GM19193 (cell line): ENCODE measurements around the gene FAM219A.

Source experiments
- POLR2A ChIP-seq: IDR thresholded peaks from 4 replicates; pipeline ENCODE4 v1.6.1; 2011; ENCODE audit not compliant: insufficient read depth, insufficient read length; ENCODE audit errors: extremely low read depth

The FAM219A gene

DNA sequence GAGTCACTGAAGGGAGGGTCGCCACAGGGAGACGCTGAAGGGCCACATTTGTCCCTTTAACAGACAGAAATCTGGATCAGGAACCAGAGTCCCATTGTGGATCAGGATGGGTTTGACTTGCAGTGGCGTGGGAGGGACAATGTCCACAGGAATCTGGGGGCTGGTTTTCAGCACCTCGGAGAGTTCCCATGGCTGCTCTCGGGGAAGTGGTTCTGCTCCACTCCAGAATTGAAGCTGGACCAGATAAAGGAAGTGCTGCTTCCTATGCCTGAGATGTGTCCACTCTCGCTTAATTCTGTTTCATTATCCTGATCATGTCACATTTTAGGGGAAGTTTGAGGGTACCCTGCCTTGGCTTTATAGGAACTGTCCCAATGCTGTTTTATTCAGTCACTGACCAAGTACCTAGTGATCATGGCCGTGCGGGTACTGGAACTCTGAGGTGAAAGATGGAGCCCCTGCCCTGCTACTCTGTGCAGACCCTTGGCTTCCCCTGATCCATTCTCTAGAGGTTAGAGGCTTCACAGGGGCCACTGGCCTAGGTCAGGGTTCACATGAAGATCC lies 35.7 kb upstream of the FAM219A start:
- TF ChIP-seq POLR2A, result no peak

DNA sequence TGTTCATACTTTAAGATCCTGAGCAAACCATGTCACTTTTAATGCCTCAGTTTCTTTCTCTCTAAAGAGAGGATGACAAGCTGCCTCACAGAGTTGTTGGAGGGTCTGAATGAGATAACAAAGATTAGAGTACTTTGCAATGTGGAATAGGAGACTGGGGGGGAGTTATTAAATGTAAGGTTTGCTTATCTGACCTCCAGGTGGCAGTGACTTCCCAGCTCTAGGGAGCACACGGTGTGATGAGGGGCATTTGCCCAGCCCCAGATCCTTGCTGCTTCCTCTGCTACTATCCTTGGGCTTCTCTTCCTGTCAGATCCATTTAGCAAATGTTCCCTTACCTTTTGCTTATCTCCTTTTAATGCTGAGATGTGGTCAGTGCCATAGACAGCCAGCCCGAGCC lies 33.7 kb upstream of the FAM219A start:
- no peak for TF ChIP-seq POLR2A

DNA sequence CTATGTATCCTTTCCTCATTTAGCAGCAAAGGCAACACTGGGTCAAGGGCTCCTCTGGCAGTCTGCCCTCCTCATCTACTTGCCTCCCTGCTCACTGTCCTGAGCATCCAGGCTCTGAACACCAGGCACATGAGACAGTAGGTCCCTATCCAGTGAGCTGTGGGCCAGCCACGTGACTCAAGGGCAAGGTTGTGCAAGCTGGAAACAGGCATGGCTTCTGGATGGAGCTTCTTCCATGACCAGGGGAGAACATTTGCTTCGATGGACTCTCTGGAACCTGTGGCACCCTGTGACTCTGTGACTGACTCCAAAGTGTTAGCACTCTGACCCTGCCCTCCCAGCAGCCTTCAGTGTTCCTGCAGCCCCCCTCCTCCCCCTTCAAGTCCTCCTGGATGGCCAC lies 33.2 kb upstream of the FAM219A start:
- TF ChIP-seq POLR2A, result no peak

DNA sequence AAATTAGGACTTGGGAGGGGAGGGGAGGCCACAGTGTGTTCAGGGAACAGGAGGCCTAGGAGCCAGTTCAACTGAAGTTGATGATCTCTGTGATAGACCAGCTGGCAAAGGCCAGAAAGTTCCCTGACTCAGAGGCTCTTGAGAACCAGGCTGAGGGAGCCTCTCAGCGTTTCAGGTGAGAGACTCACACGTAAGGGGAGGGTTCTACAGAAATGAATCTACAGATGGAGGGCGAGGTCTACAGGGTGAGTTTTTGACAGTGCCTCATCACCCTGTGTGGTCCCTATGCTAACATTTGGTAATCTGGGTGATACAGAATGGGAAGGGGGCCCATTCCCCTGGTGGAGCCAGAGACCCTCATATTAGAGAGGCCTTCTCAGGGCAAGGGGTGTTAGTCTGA lies 32.4 kb upstream of the FAM219A start:
- no peak for TF ChIP-seq POLR2A

DNA sequence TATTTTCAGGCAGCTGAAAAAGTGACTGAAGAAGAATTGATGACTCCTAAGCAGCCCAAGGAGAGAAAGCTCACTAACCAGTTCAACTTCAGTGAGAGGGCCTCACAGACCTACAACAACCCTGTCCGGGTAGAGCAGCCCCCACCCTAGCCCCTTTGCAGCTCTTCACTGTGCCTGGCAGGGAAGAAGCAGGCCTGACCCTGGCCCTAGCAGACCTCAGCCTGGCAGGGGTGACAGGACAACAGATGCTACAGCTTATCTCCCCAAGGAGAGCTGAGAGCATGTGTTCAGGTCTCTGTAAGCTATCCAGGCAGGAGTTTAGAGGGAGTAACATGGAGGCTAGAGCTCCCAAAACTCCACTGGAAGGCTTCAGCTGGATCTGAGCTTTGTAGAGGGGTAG lies 32.0 kb upstream of the FAM219A start:
- TF ChIP-seq POLR2A, result no peak

DNA sequence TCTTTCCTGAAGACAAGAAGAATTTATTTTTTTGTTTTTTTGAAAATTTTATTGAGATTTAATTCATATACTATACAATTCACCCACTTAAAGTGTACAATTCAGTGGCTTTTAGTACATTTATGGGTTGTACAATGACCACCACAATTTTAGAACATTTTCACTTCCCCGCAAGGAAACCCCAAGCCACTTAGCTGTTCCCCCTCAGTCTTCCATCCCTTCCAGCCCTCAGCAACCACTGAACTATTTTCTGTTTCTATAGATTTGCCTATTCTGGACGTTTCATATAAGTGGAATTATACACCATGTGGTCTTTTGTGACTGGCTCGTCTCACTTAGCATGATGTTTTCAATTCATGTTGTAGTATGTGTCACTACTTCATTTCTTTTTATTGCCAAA lies 28.2 kb upstream of the FAM219A start:
- TF ChIP-seq POLR2A, result no peak

DNA sequence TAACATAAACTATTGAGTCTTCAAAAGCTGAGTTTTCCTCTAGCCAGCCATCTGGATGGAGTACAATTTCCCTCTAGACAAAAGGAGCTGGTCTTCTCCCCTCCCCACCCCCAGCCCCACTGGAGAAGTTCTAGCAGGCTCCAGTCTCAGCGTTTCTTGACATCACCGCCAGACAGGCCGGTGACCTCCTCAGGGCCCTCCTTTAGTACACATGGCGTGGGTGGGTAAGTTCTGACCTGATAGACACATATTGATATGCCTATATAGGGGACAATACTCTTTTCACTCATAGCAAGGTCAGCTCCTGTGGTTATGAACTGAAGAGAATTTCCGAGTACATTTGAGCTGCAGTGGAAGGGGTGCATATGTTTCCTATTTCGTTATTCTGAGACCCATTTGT lies 27.5 kb upstream of the FAM219A start:
- TF ChIP-seq POLR2A, result no peak

DNA sequence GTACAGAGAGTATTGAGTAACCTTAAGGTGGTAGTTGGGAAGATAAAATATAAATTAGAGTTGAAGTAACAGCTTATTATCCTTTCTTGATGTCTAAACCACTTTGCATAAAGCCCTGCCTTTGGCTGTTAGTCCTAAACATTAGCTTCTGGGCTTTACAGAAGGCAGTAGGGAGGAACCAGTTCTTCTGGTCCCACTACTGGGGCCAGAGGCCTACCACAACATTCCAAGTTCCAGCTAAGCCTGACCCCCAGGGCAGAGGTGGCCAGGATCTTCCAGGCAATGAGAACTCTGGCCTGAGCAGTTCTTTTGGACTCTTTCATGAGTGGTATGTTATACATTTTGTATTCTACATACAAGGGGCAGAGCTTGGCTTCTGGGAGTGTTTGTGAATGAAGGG lies 26.3 kb upstream of the FAM219A start:
- no peak for TF ChIP-seq POLR2A

DNA sequence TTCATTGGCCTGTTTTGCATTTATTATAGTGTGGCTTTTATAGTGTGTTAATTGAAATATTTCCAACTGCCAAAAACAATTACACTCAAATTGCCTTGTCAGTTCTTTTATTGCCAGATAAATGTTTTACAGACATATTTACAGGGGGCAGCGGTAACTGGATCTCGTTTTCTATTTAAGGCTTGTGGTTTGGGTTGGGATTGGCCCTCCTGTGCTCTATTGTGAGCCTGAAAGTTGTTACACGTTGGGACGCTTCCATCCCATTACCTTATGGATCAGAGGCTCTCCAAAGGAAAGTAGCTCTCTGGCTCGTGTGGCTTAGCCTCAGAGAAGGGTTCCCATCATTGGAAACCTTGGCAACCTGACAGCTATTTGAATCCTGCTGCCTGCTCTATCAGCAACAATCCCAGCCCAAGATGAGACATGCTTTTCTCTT lies 21.1 kb upstream of the FAM219A start:
- TF ChIP-seq POLR2A, result no peak

DNA sequence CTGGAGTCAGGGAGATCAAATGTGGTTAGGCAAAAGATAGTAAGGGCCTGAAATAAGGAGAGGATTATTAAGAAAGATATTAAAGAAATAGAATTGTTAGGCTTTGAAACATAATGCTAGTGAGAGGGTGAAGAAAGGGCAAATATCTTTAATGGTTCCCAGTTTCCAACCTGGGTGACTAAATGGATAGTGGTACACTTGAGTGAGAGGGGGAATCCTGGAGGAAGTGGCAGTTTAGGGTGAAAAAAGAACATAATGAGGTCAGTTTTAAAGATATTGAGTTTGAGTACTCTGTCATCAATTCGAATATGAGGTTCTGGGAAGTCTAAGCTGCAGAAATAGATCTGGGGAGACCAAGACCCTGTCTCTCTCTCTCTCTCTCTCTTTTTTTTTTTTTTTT lies 19.2 kb upstream of the FAM219A start:
- TF ChIP-seq POLR2A, result no peak

DNA sequence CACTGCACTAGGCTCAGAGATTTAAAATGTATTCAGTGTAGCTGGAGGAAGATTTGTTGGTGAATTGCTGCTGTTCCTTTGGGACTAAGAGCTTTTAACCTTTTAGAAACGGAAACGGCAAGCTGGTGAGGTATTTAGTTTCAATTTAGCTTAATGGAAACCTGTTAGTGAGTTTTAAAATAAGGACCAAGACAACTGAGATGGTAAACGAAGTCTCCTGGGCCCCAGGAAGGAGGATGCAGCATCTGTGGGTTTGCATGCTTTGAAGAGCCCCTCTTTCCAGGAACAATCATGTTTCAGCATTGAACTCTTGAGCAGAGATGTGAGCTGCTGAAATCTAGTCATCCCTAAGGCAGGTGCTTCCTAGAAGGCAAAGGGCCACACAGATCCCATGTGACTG lies 16.7 kb upstream of the FAM219A start:
- TF ChIP-seq POLR2A, result no peak

DNA sequence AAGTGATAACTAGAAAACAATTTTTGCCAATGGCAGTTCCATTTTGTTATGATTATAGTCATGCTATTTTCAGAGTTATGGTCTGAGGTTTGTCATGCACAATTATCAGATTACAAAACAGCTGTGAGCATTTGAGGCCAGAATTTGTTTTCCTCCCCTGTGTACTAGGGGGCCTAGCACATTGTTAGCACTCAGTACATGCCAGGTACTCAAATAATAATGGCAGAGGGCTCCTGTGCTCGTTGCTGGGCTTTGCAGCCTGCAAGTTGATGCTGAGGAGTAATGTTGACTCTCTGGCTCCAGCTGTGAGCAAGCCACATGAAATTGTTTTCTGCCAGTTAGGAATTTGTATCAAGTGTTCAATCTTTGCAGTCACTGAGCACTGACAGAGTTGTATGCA lies 7.1 kb upstream of the FAM219A start:
- no peak for TF ChIP-seq POLR2A

DNA sequence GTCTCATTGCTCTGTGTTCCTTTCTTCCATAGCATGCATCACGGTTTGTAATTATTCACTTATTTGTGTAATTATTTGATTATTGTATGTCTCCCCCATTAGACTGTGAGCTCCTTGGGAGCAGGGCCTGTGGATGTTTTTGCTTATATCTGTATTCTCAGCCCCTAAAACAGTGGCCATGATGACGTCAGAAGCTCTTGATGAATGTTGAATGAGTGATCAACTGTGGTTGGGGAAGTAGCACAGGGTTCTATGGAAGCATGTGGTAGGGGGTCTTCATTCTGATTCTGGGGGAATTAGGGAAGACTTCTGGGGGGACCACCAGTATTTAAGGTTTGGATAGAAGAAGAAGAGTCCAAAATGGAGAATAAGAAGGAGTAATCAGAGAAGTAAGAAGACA lies 6.2 kb upstream of the FAM219A start:
- TF ChIP-seq POLR2A, result no peak

DNA sequence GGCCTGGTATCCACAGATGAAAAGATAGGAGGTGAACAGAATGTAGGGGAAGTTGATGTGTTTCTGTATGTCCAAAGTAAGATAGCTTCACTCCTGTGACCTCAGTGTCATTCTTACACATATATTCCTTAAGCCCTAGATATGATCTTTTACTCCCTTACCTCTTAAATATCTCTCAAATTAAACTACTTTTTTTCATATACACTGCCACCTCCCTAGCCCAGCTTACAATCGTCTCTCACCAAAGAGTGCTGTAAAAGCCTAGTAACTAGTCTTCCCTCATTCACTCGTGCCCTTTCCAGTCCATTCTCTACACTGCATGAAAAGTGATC lies 5.5 kb upstream of the FAM219A start:
- no peak for TF ChIP-seq POLR2A

DNA sequence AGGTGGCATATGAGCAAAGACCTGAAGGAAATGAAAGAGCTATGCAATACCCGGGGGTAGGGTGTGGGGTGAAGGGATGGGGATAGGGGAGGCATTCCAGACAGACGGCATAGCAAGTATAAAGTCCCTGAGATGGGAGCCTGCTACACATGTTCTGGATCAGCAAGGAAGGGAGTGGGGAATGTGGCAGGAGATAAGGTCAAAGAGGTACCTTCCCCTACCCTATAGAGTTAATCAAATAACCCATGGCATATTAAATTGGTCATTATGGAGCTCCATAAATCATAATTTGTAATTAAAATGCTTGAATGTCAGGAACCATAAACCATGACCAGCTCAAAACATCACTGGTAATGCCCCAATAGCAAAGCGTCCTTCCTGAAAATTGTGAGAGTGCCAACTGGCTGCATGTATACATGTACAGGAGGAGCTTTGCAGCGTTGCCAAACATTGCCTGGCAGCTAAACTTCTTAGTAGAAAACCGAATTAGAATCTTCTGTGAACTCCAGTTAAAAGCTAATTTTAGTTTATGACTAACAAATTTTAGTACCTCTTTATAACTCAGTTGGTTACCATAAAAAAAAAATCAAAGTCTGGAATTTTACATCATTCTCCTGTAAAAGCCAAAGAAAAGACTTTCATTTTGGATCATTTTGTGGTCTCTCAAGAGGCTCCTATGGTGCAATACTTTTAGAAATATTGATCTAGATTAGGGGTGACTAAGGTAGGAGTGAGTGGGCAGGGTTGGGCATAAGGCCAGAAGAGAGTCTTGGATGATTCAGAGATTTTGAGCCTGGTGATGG lies 4.9 kb upstream of the FAM219A start:
- no peak for TF ChIP-seq POLR2A

DNA sequence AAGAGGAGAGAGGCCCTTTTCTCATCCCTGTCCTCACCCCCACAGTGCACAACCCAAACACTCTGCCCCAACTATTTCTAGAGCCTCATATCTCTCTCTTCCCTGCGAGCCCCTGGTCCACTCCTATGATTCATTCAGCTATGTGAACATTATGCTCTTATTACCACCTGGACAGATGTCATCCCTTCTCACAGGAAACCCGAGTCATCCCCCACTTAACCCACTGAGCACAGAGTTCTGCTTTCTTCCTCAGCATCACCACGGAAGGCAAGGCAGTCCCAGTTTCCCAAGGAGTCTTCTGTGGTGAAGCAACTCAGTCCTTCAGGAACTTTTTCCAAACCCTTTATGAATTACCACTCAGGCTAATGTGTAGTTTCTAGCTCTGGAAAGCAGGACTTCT lies 1.6 kb upstream of the FAM219A start:
- no peak for TF ChIP-seq POLR2A

DNA sequence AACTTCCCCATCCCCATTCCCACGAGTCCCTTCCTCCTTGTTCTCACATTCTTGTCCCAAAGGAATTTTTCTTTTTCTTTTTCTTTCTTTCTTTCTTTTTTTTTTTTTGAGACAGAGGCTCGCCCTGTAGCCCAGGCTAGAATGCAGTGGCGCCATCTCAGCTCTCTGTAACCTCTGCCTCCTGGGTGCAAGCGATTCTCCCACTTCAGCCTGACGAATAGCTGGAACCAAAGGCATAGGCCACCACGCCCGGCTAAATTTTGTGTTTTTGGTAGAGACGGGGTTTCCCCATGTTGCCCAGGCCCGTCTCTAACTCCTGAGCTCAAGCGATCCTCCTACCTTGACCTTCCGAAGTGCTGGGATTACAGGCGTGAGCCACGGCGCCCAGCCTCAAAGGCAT lies 986 bp upstream of the FAM219A start:
- no peak for TF ChIP-seq POLR2A
